HUES6 (cell line): ENCODE results near the gene GRIK2.

Source experiments
- H3K27ac ChIP-seq: 2 replicates; pipeline ENCODE4 v1.7.0; 2013; ENCODE audit warnings: low read depth, mild to moderate bottlenecking, low read length, inconsistent platforms
- H3K27me3 ChIP-seq: 2 replicates; pipeline ENCODE4 v1.6.1; 2013; ENCODE audit warnings: low read length; ENCODE audit not compliant: control insufficient read depth, insufficient read depth
- H3K36me3 ChIP-seq: 2 replicates; pipeline ENCODE4 v1.6.1; 2013; ENCODE audit warnings: low read length; ENCODE audit not compliant: control insufficient read depth, insufficient read depth
- H3K4me1 ChIP-seq: 2 replicates; pipeline ENCODE4 v1.6.1; 2013; ENCODE audit warnings: low read length; ENCODE audit not compliant: control insufficient read depth, insufficient read depth
- H3K4me3 ChIP-seq: 2 replicates; pipeline ENCODE4 v1.5.1; 2013; ENCODE audit warnings: low read depth, low read length
- H3K9ac ChIP-seq: one replicate; pipeline ENCODE4 v1.6.1; 2013; ENCODE audit warnings: mild to moderate bottlenecking, low read length
- H3K9me3 ChIP-seq: 2 replicates; pipeline ENCODE4 v1.6.1; 2013; ENCODE audit warnings: low read depth, low read length; ENCODE audit not compliant: control insufficient read depth, insufficient read depth

GRIK2 gene

GRCh38 chr6:101391772-101392585 lies 1.5 kb upstream of the GRIK2 start:
- Histone ChIP-seq H3K36me3 (no peaks in the 10 kb centered on the region), H3K27me3 (peaks cover 75% of the 10 kb centered on the region), H3K4me1 (peaks cover 4% of the 10 kb centered on the region; the same call in 1 of the 2 replicates), H3K4me3 (peak overlapping the region; percentile 83), H3K9me3 (no peaks in the 10 kb centered on the region), H3K9ac (peak overlapping the region; percentile 12), H3K27ac (no peak overlapping the region)

GRCh38 chr6:101392586-101393230 lies 800 bp upstream of the GRIK2 start:
- Histone ChIP-seq H3K9ac (no peak overlapping the region), H3K4me3 (peak overlapping the region; percentile 83)

GRCh38 chr6:101393829-101394251 lies 332 bp downstream of the GRIK2 start:
- Histone ChIP-seq H3K4me1 (peaks cover 9% of the 10 kb centered on the region; the same call in 1 of the 2 replicates), H3K27me3 (peaks cover 82% of the 10 kb centered on the region), H3K9ac (peak overlapping the region; percentile 38), H3K27ac (no peak overlapping the region), H3K9me3 (no peaks in the 10 kb centered on the region), H3K36me3 (no peaks in the 10 kb centered on the region), H3K4me3 (peak overlapping the region; percentile 83)

More at GRCh38 chr6:101392586-101393230, 800 bp upstream of the GRIK2 start:
- Histone ChIP-seq H3K36me3 (no peaks in the 10 kb centered on the region), H3K27me3 (peaks cover 75% of the 10 kb centered on the region), H3K27ac (no peak overlapping the region), H3K9me3 (no peaks in the 10 kb centered on the region), H3K4me1 (peaks cover 4% of the 10 kb centered on the region; the same call in 1 of the 2 replicates)

GRCh38 chr6:101394936-101395335 lies 1.4 kb downstream of the GRIK2 start:
- H3K27me3 ChIP-seq = peaks cover 86% of the 10 kb centered on the region
- no peaks in the 10 kb centered on the region for H3K9me3 ChIP-seq
- no peak overlapping the region for H3K4me3 ChIP-seq
- H3K9ac ChIP-seq = no peak overlapping the region
- no peaks in the 10 kb centered on the region for H3K36me3 ChIP-seq
- peaks cover 16% of the 10 kb centered on the region for H3K4me1 ChIP-seq
- H3K27ac ChIP-seq = no peak overlapping the region

GRCh38 chr6:101395345-101395744 lies 1.8 kb downstream of the GRIK2 start:
- Histone ChIP-seq H3K9ac (no peak overlapping the region), H3K4me3 (no peak overlapping the region), H3K27ac (no peak overlapping the region), H3K27me3 (peaks cover 86% of the 10 kb centered on the region), H3K4me1 (peaks cover 20% of the 10 kb centered on the region), H3K9me3 (no peaks in the 10 kb centered on the region), H3K36me3 (no peaks in the 10 kb centered on the region)

GRCh38 chr6:101396548-101397173 lies 3.2 kb downstream of the GRIK2 start:
- no peaks in the 10 kb centered on the region for H3K9me3 ChIP-seq
- H3K27ac ChIP-seq = no peak overlapping the region
- no peaks in the 10 kb centered on the region for H3K36me3 ChIP-seq
- peaks cover 86% of the 10 kb centered on the region for H3K27me3 ChIP-seq
- no peak overlapping the region for H3K4me3 ChIP-seq
- H3K4me1 ChIP-seq = peaks cover 28% of the 10 kb centered on the region
- H3K9ac ChIP-seq = no peak overlapping the region

GRCh38 chr6:101397199-101397598 lies 3.7 kb downstream of the GRIK2 start:
- Histone ChIP-seq H3K9me3 (no peaks in the 10 kb centered on the region), H3K27ac (no peak overlapping the region), H3K27me3 (peaks cover 86% of the 10 kb centered on the region), H3K4me1 (peaks cover 28% of the 10 kb centered on the region), H3K9ac (no peak overlapping the region), H3K4me3 (no peak overlapping the region), H3K36me3 (no peaks in the 10 kb centered on the region)

- Histone ChIP-seq H3K27ac (no peak overlapping the region), H3K27me3 (peaks cover 88% of the 10 kb centered on the region), H3K36me3 (no peaks in the 10 kb centered on the region), H3K4me1 (peaks cover 39% of the 10 kb centered on the region), H3K4me3 (peak overlapping the region; percentile 55), H3K9ac (peak overlapping the region; percentile 36), H3K9me3 (no peaks in the 10 kb centered on the region)
Measured at GRCh38 chr6:101398716-101399615, 5.5 kb downstream of the GRIK2 start.

- Histone ChIP-seq H3K27me3 (peaks cover 88% of the 10 kb centered on the region), H3K4me3 (peak overlapping the region; percentile 55), H3K9me3 (no peaks in the 10 kb centered on the region), H3K27ac (no peak overlapping the region), H3K4me1 (peaks cover 36% of the 10 kb centered on the region), H3K36me3 (no peaks in the 10 kb centered on the region), H3K9ac (peak overlapping the region; percentile 36)
Measured at GRCh38 chr6:101399616-101400162, 6.2 kb downstream of the GRIK2 start.
